T-cell (primary cell): ENCODE data around the gene JAG1. TPM values are rescaled to one million over a fixed set of nuclear protein-coding genes. Genes with fewer than 3 reads are reported as not detected.
A peak's percentile ranks its signal among the peaks of the same experiment; 100 is the strongest.

ENCODE experiments used
- ATAC-seq, 4 experiments: fragments of 200-7000 bp in 3 of 4; fragments of 150-1000 bp in 1 of 4; cut with Tn5 transposase; replicated peaks in 1 of 4; 1 replicate in 3 of 4; 2 replicates in 1 of 4; pipeline ENCODE4 v1.10.0; 2021; ENCODE audit warnings: moderate library complexity in 3 of 4, mild to moderate bottlenecking in 2 of 4, moderate number of reproducible peaks in 1 of 4
- CTCF ChIA-PET, 2 donors: fragments of 300-600 bp; sonication (Branson Sonifier 250); formaldehyde crosslinking; loops; one replicate each; lab custom pipeline; 2022; ENCODE audit warnings: antibody characterized with exemption in 2 of 2; lab: Charles Lee
- POLR2A ChIA-PET, 2 donors: fragments of 300-600 bp; sonication (Branson Sonifier 250); formaldehyde crosslinking; loops; one replicate each; lab custom pipeline; 2022; ENCODE audit warnings: antibody characterized with exemption in 2 of 2; lab: Charles Lee
- DNase-seq, 35 experiments: peaks; one replicate each; pipeline versions ENCODE4 v3.0.0 to v3.0.0-alpha.2; 2013 to 2023
- H3K27ac ChIP-seq: one replicate; pipeline ENCODE4 v1.5.1; 2013; ENCODE audit warnings: low read length
- H3K27me3 ChIP-seq, 2 experiments: replicated peaks in 1 of 2; 1 replicate in 1 of 2; 2 replicates in 1 of 2; pipeline versions ENCODE4 v1.6.1 to v1.7.0; 2013; ENCODE audit warnings: low read length in 1 of 2, mixed read lengths in 1 of 2; ENCODE audit not compliant: control insufficient read depth in 2 of 2, insufficient read depth in 2 of 2; ENCODE audit errors: extremely low read depth in 1 of 2
- H3K36me3 ChIP-seq, 2 donors: 1 replicate in 1 of 2; 2 replicates in 1 of 2; pipeline versions ENCODE4 v1.6.1 to v1.7.0; 2013; ENCODE audit warnings: low read length in 1 of 2; ENCODE audit not compliant: control insufficient read depth in 2 of 2, insufficient read depth in 1 of 2; ENCODE audit errors: extremely low read depth in 1 of 2
- H3K4me1 ChIP-seq, 2 experiments: 1 replicate in 1 of 2; 2 replicates in 1 of 2; pipeline versions ENCODE4 v1.6.1 to v1.7.0; 2013; ENCODE audit warnings: low read length in 2 of 2, mixed read lengths in 1 of 2; ENCODE audit not compliant: insufficient read depth in 2 of 2, control insufficient read depth in 1 of 2; ENCODE audit errors: extremely low read depth in 1 of 2
- H3K4me3 ChIP-seq, 2 donors: 1 replicate in 1 of 2; 2 replicates in 1 of 2; pipeline versions ENCODE4 v1.5.1 to v1.7.0; 2013; ENCODE audit warnings: mild to moderate bottlenecking in 2 of 2, low read length in 1 of 2, moderate library complexity in 1 of 2; ENCODE audit not compliant: control insufficient read depth in 1 of 2; ENCODE audit errors: extremely low read depth in 1 of 2
- H3K9me3 ChIP-seq: 2 replicates; pipeline ENCODE4 v1.7.0; 2013
- H3K27ac Mint-ChIP-seq, 2 donors: one replicate each; pipeline ENCODE4 v1.8.0; 2020 to 2021; ENCODE audit warnings: mild to moderate bottlenecking in 2 of 2, mixed read lengths in 2 of 2
- H3K27me3 Mint-ChIP-seq, 2 donors: one replicate each; pipeline ENCODE4 v1.8.0; 2021 to 2022; ENCODE audit warnings: mixed read lengths in 2 of 2
- H3K36me3 Mint-ChIP-seq: one replicate; pipeline ENCODE4 v1.8.0; 2021; ENCODE audit warnings: mixed read lengths
- H3K4me1 Mint-ChIP-seq, 3 donors: one replicate each; pipeline ENCODE4 v1.8.0; 2020 to 2022; ENCODE audit warnings: mixed read lengths in 3 of 3, mild to moderate bottlenecking in 1 of 3
- H3K4me3 Mint-ChIP-seq, 3 donors: one replicate each; pipeline ENCODE4 v1.8.0; 2020 to 2022; ENCODE audit warnings: mild to moderate bottlenecking in 3 of 3, mixed read lengths in 3 of 3, moderate library complexity in 3 of 3
- H3K9me3 Mint-ChIP-seq, 3 donors: one replicate each; pipeline ENCODE4 v1.8.0; 2020 to 2022; ENCODE audit warnings: mixed read lengths in 3 of 3
- WGBS: methylation state at CpG from one replicate; pipeline ENCODE4 v1.1.5; 2013; ENCODE audit warnings: missing lambda C conversion rate; ENCODE audit not compliant: insufficient coverage; 5-methylcytosine and 5-hydroxymethylcytosine counted together
- total RNA-seq, 35 experiments: library from RNA in 6 of 35; stranded (reverse) in 6 of 35; fragments of 120-200 nt in 1 of 35; gene quantifications; one replicate each; pipeline versions ENCODE4 v1.2.1 to v1.2.4 and lab custom pipeline; 2013 to 2026

JAG1 gene
- total RNA-seq: 1 to 10 TPM in 1 of 5 donors, under 1 TPM in 4; 0.12 to 1.1 (median 0.56) TPM
- 0.26 TPM for total RNA-seq (2013)
- total RNA-seq (lab: John Stamatoyannopoulos, UW): 0.21 to 7.6 (median 2.3) reads per million in 29 experiments

GRCh38 chr20:10673842-10674683 is at the start of gene JAG1:
JAG1 (minus strand) TSS chr20:10673999; CDS start chr20:10673530, 469 bp downstream.
- H3K27ac ChIP-seq: no peak within 1 kb of the TSS
- H3K27ac Mint-ChIP-seq: no peak within 1 kb of the TSS

GRCh38 chr20:10721976-10722375 is 48.2 kb upstream of the JAG1 start:
- H3K36me3 ChIP-seq: no peaks in the 10 kb centered on the region
- H3K27me3 ChIP-seq: no peaks in the 10 kb centered on the region
- CTCF ChIA-PET: interaction anchor here in 1 of 2 donors (0.7 kb wide), 1 partner anchor 54 kb away, joined by 5 read pairs; no protein-coding TSS in a partner anchor
- WGBS: 40% methylated on average over 1 of the region's 3 CpGs
- no peak overlapping the region for H3K27ac ChIP-seq
- no peak overlapping the region for H3K4me3 ChIP-seq
- Mint-ChIP-seq H3K27me3 (peaks cover 3 to 16% of the 10 kb centered on the region in 2 donors), H3K36me3 (no peaks in the 10 kb centered on the region), H3K9me3 (peaks cover 0 to 5% (median 0%) of the 10 kb centered on the region in 3 donors), H3K4me3 (no peak overlapping the region), H3K27ac (no peak overlapping the region), H3K4me1 (no peaks in the 10 kb centered on the region)
- no peak for DNase-seq
- no peaks in the 10 kb centered on the region for H3K9me3 ChIP-seq
- ATAC-seq: no peak
- H3K4me1 ChIP-seq: no peaks in the 10 kb centered on the region
- POLR2A ChIA-PET: no interaction called here

More at GRCh38 chr20:10673842-10674683, at the start of gene JAG1:
- 0% methylated on average over 81 of the region's 84 CpGs for WGBS
- ATAC-seq (peak; percentile 30 to 75 (median 52)), DNase-seq (peak in 20 of 35 experiments; percentile 5 to 50 (median 21))
- Mint-ChIP-seq H3K27me3 (peaks cover 45 to 59% of the 10 kb centered on the region in 2 donors), H3K4me1 (peaks cover 8 to 32% (median 23%) of the 10 kb centered on the region in 3 donors), H3K4me3 (peak within 1 kb of the TSS; percentile 72 to 85 (median 77)), H3K9me3 (no peaks in the 10 kb centered on the region), H3K36me3 (no peaks in the 10 kb centered on the region)
- H3K27me3 ChIP-seq: peaks cover 0 to 56% of the 10 kb centered on the region in 2 experiments
- peak within 1 kb of the TSS; percentile 31 to 72 for H3K4me3 ChIP-seq
- H3K9me3 ChIP-seq: no peaks in the 10 kb centered on the region
- H3K4me1 ChIP-seq: peaks cover 0 to 35% of the 10 kb centered on the region in 2 experiments
- ChIA-PET POLR2A (no interaction called here), CTCF (no interaction called here)
- no peaks in the 10 kb centered on the region for H3K36me3 ChIP-seq

DNA sequence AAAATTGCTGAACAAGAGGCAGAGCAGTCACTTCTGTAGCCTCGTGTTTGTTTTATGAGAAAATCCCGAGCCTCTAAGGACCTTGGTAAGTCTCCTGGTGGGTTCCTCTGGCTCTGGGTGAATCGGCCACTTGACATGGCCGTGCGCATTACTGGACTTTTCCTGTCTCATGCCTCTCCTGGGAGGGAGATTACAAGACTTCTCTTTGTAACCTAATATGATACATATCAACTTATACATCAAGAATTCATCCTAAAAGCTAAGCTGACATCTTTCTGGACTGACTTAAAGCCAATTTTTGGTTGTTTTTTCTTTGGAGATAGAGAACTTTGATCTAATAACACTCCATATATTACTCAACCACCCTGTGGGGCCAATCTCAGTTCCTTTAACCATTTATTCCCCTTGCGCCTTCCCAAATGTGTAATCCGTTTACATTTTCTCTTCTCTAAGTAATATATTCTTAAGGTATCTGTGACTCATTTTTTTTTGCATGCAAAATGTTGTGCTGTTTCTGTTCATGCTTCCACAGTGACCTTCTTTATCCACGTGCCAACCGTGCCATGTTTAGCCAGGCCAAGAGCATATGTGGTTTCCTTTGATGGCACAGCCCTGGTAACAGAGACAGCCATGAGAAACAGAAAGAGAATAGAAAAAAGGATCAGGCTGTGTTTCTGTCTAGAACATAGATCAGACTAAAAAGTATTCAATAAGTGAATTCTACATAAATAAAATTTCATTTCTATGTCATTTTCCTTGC is 47.5 kb upstream of the JAG1 start:
- no peaks in the 10 kb centered on the region for H3K9me3 Mint-ChIP-seq
- DNase-seq (no peak), ATAC-seq (no peak)
- WGBS: 50% methylated on average over 1 of the region's 9 CpGs
- H3K9me3 ChIP-seq: no peaks in the 10 kb centered on the region
- H3K36me3 Mint-ChIP-seq: no peaks in the 10 kb centered on the region
- no peak overlapping the region for H3K4me3 ChIP-seq
- POLR2A ChIA-PET: no interaction called here
- H3K27me3 ChIP-seq: no peaks in the 10 kb centered on the region
- peaks cover 3 to 18% of the 10 kb centered on the region in 2 donors for H3K27me3 Mint-ChIP-seq
- CTCF ChIA-PET: no interaction called here
- no peak overlapping the region for H3K4me3 Mint-ChIP-seq
- no peak overlapping the region for H3K27ac ChIP-seq
- H3K36me3 ChIP-seq: no peaks in the 10 kb centered on the region
- no peak overlapping the region for H3K27ac Mint-ChIP-seq
- H3K4me1 Mint-ChIP-seq: no peaks in the 10 kb centered on the region
- H3K4me1 ChIP-seq: no peaks in the 10 kb centered on the region

DNA sequence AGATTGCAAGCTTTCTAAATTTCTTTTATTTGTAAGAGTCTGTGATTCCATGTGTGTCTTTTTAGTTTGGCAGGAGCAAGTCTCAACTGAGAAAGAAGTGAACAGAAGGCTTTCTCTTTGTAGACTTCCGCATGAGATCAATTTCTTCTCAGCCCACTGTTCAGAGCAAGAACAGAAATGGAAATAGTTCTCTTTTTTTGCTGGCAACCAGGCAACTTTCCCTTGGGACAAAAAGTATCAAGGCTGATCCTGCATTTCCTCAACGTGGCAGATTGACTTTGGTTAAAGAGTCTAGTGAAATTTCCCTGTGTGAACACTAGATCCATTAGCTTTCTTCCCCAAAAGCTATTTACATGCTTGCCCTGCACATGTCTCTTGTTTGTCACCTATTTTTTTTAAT is 46.8 kb upstream of the JAG1 start:
- Histone ChIP-seq H3K27me3 (no peaks in the 10 kb centered on the region), H3K4me1 (no peaks in the 10 kb centered on the region), H3K9me3 (no peaks in the 10 kb centered on the region), H3K27ac (no peak overlapping the region), H3K36me3 (no peaks in the 10 kb centered on the region), H3K4me3 (no peak overlapping the region)
- Mint-ChIP-seq H3K27me3 (peaks cover 3 to 18% of the 10 kb centered on the region in 2 donors), H3K9me3 (no peaks in the 10 kb centered on the region), H3K27ac (no peak overlapping the region), H3K36me3 (no peaks in the 10 kb centered on the region), H3K4me1 (no peaks in the 10 kb centered on the region), H3K4me3 (no peak overlapping the region)
- no peak for ATAC-seq
- ChIA-PET CTCF (no interaction called here), POLR2A (no interaction called here)
- DNase-seq: no peak
- 33% methylated on average over 1 of the region's 2 CpGs for WGBS

- no peaks in the 10 kb centered on the region for H3K36me3 Mint-ChIP-seq
- CTCF ChIA-PET: no interaction called here
- Histone ChIP-seq H3K9me3 (no peaks in the 10 kb centered on the region), H3K27ac (no peak overlapping the region), H3K27me3 (no peaks in the 10 kb centered on the region), H3K4me1 (no peaks in the 10 kb centered on the region), H3K36me3 (no peaks in the 10 kb centered on the region), H3K4me3 (no peak overlapping the region)
- DNase-seq: no peak
- peaks cover 3 to 18% of the 10 kb centered on the region in 2 donors for H3K27me3 Mint-ChIP-seq
- ATAC-seq: no peak
- H3K27ac Mint-ChIP-seq: no peak overlapping the region
- H3K9me3 Mint-ChIP-seq: no peaks in the 10 kb centered on the region
- H3K4me1 Mint-ChIP-seq: no peaks in the 10 kb centered on the region
- POLR2A ChIA-PET: no interaction called here
- no peak overlapping the region for H3K4me3 Mint-ChIP-seq
- 100% methylated on average over 1 of the region's 2 CpGs for WGBS
Observed at GRCh38 chr20:10719740-10720385, 46.1 kb upstream of the JAG1 start.

- ChIA-PET CTCF (interaction anchor here in 1 of 2 donors (0.6 kb wide), 1 partner anchor 84 kb away, joined by 3 read pairs; no protein-coding TSS in a partner anchor), POLR2A (no interaction called here)
- Mint-ChIP-seq H3K27me3 (peaks cover 7 to 18% of the 10 kb centered on the region in 2 donors), H3K4me3 (no peak overlapping the region), H3K27ac (no peak overlapping the region), H3K36me3 (no peaks in the 10 kb centered on the region), H3K9me3 (no peaks in the 10 kb centered on the region), H3K4me1 (no peaks in the 10 kb centered on the region)
- DNase-seq (no peak), ATAC-seq (no peak)
- Histone ChIP-seq H3K4me3 (no peak overlapping the region), H3K4me1 (no peaks in the 10 kb centered on the region), H3K27me3 (no peaks in the 10 kb centered on the region), H3K27ac (no peak overlapping the region), H3K9me3 (no peaks in the 10 kb centered on the region), H3K36me3 (no peaks in the 10 kb centered on the region)
- no CpG with 5 or more reads among the region's 3 CpGs for WGBS
Observed at GRCh38 chr20:10718661-10719060, 44.9 kb upstream of the JAG1 start.
